GM18870 (cell line): Measurements from ENCODE around the gene ABCB9.

Source experiments
- ATAC-seq: cut with Tn5 transposase; IDR thresholded peaks from one replicate; pipeline ENCODE4 v1.9.1; 2021; ENCODE audit warnings: moderate library complexity; ENCODE audit not compliant: unreplicated experiment

Gene ABCB9

DNA sequence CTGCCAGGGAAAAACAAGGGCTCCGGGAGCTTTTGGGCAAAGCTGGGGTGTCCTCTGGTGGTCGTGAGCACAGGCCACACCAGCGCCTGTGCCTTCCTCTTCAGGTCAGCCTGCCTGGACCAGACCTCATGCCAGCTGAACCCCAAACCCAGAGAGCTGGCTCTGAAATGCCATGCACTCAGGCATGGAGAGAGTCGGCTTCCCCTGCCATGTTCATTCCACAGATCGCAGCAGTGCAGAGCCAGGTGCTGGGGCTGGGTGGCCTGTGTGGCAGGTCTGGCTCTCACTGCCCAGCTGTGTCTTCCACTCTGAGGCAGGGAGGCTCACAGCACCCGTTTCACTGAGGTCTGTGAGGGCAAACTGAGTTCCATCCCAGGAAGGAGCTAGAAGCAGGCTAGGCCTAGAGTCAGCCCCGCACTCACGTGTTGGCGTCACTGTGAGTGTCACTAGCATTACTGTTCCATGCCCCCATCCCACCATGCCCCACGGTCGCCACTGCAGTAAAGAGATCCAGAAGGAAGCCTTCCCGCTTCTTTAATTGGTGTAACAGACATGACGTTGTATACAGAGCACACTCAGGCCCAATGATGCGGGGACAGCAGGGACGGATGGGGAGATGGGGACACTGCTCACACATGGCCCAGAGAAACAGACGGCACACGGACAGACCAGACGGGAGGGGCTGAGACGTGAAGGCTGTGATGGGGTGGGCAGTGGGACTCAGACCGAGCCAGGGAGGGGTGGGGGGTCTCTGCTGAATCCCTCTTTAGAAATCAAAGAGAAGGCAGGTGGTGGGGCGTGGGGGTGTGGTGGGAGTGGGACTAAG lies 16.9 kb upstream of the ABCB9 start:
- ATAC-seq = no peak

DNA sequence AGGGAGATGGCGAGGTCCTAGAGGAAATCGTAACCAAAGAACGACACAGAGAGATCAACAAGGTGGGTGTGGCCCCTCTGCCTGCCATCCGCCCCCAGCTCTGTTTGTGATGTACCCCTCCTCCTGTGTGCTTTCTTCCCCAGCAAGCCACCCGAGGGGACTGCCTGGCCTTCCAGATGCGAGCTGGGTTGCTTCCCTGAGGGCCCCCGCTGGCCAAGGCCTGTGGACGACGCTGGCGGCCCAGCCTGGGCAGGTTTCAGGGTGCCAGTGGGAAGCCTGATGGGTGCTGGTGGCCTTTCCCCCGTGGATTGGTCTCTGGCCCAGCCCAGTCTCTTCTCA lies 16.2 kb upstream of the ABCB9 start:
- no peak for ATAC-seq

DNA sequence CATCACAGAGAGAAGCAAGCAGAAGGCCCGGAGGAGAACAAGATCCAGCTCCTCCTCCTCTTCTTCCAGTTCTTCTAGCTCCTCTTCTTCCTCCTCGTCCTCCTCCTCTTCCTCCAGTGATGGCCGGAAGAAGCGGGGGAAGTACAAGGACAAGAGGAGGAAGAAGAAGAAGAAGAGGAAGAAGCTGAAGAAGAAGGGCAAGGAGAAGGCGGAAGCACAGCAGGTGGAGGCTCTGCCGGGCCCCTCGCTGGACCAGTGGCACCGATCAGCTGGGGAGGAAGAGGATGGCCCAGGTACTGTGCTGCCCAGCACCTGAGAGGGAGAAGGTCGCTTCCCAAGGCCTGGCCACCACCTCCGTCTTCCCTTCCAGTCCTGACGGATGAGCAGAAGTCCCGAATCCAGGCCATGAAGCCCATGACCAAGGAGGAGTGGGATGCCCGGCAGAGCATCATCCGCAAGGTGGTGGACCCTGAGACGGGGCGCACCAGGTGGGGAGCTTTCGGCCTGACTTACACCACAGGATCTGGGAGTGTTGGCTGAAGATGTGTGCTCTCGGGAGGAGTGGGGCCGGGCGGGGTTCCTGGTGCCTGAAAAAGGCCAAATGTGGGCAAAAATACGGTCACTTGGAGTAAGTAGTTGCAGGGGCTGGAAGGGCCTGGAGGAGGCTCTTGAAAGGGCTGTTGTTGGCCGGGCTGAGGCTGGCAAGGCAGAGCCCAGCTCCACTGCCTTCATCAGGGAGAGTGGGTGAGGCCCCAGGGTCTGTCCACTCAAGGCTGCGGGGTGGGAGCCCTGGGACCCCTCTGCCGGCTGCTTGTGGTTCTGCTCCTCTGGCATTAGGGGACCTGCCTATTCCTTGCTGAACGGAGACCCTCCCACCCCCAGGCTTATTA lies 15.6 kb upstream of the ABCB9 start:
- ATAC-seq = no peak

DNA sequence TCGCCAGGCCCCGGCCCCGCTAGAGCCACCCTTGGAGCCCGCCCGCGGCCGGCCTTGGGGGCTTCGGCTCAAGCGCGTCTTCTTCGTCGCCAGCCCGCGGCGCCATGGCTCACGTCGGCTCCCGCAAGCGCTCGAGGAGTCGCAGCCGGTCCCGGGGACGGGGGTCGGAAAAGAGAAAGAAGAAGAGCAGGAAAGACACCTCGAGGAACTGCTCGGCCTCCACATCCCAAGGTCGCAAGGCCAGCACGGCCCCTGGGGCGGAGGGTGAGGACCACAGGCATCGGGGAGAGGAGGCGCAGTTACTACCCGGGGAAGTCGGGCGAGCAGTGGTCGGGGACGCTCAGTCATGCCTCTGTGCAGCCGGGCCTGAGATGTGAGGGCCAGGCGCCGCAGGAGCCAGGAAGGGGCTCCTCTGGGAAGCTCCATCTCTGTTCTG lies 14.8 kb upstream of the ABCB9 start:
- ATAC-seq = no peak

DNA sequence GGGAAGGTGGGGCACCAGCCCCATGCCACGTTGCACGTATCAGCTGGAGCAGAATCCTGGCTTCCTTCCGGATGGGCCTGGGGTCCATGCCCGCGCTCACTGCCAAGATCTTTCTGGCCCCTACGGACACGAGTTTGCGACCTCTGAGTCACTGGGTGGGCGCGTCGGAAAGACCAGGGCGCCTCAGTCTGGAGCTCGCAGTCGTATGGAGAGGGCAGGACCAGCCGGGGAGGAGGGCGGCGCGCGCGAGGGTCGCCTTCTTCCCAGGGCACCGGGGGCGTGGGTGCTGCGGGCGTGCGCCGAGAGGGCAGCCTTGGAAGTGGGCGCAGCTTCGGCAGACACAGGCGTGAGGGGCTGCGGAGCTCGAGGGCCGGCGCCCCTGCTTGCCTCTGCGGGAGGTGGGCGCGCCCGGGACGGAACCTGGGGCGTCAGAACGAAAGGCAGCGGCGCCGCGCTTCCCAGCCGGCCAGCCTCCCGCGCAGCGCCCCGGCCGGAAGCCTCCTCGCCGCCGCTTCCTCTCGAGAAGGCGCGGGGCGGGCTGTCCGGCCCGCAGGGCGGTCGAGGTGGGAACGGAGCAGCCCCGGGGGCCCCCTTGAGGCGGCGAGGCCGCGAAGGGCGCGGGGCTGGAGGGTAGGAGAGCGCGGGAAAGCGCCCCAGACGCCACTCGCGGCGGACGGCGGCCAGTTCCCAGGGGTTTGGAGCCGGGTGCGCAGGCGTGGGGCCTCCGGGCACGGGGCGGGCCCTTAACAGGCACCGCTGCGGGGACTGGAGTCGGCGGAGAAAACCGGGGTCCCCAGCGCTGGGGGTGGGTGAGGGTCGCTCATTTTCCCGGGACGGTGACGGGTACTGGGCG lies 14.1 kb upstream of the ABCB9 start, which contains the start of gene ARL6IP4:
TSS of gene ARL6IP4 (plus strand) at position 499 of the 853 bp plus-strand sequence. CDS start 459 bp downstream, outside the sequence.
- no peak for ATAC-seq

DNA sequence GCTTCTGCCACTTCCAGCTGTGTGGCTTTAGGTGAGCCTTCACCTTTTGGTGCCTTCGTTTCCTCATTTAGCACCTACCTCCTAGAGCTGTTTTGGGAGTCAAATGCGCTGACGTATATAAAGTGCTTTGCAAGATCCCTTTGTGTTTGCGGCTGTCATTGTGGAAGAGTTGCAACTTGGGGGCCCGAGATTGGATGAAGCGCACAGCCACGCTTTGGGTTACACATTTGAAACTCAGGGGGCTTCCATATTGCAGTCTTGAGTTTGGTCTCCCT lies 13.6 kb upstream of the ABCB9 start:
- ATAC-seq = no peak

DNA sequence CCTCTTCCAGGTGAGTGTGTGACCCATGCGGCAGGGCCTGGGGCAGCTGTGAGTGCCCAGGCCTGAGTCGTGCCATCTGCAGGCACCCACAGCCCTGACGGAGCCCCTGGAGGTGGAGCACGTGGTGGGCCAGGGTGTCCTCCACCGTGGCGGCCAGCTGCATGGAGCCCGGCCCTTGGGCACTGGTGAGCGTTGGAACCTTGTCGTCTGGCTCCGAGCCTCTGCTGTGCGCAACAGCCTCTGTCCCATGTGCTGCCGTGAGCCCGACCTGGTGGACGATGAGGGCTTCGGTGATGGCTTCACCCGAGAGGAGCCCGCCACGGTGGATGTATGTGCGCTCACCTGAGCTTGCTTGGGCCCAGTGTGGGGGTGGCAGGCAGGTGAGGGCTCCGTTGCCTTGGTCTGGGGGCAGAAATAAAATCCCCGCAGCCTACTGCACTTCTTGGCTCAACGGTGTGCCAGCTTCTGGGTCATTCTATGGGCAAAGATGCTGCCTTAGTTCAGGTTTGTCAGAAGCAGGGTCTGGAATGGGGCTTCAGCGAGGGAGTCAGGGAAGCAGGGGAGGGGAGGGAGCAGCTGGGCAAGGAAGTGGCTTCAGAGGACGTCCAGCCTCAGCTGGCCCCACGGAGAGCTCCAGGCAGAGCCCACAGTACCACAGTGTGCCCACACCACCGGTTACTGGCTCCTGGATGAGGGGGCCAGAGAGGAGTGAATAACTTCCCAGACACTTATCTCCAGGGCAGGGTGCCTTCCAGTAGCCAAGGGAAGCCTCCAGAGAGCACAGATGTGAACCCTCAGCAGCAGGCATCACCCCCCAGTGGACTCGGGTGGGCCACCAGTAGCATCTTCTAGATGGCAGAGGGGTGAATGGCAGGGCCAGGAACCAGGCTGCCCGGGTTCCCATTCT lies 13.0 kb upstream of the ABCB9 start:
- no peak for ATAC-seq

DNA sequence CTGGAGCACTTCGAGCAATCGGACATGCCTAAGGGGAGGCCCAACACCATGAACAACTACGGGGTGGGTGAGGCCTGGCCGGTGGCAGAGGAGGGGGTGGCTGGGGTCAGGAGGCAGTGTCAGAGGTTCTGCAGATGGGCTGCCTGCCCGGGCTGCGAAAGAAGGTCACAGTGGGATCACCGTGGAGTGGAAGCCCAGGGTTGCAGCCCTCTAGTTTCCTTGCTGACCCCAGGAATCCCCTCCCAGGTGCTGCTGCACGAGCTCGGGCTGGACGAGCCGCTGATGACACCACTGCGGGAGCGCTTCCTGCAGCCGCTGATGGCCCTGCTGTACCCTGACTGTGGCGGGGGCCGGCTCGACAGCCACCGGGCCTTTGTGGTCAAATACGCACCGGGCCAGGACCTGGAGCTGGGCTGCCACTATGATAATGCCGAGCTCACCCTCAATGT lies 12.3 kb upstream of the ABCB9 start:
- ATAC-seq = no peak

DNA sequence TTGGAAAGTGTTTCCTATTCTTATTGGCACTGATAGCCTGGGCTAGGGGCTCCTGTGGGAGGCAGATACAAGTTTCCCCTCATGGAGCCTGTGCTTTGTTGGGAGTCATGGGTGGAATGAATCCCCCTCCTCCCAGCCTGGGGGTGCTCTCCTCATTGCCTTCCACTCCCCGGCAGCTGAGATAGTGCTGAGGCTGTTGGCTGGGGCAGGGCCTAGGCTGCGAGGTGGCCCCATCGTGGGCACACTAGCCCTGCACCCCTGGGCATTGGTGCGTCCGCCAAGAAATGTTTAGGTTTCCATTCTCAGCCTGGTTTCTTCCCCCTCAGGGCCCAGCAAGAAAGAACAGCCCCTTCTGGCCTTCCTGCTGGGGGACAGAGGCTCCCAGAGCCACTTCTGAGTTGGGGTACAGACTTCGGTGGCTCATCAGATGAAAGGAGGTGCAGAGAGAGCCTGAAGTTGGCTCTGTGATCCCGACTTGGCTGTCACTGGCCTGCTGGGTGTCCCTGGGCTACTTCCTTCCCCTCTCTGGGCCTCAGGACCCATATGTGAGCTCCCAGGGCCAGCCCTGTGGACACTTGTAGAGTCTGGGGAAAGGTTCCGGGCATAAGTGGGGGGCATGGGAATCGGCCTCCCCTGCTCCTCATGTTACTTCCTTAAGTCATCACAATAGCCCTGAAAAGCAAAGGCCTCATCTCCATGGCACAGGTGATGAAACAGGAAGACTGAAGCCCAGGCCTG lies 11.6 kb upstream of the ABCB9 start:
- no peak for ATAC-seq

DNA sequence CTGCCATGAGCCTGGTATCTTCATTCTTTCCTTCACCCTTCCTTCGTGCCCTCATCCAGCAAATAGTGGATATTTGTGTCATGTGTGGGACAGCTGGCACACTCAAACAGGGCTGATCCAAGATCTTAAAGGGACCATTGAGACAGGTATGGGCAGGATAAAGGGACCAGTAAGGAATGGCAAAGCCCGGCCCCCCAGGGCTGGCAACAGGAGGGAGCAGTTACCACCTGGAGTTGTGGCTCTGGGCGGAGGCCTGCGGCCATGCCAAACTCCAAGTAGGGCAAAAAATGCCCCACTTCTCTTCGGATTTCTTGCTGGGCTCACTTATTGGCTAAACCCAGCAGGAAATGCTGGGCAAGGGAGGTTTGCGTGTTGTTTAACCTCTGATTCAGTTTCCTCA lies 10.9 kb upstream of the ABCB9 start:
- no peak for ATAC-seq

DNA sequence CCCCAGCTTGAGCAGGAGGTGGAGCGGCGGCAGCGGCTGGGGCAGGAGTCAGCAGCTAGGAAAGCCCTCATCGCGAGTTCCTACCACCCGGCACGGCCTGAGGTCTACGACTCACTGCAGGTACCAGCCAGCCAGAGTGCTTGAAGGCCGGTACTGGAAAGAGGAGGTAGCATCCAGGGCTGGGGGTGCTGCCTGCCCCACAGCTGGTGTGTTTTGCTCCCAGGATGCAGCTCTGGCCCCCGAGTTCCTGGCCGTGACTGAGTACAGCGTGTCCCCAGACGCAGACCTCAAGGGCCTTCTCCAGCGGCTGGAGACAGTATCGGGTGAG lies 10.3 kb upstream of the ABCB9 start:
- no peak for ATAC-seq

DNA sequence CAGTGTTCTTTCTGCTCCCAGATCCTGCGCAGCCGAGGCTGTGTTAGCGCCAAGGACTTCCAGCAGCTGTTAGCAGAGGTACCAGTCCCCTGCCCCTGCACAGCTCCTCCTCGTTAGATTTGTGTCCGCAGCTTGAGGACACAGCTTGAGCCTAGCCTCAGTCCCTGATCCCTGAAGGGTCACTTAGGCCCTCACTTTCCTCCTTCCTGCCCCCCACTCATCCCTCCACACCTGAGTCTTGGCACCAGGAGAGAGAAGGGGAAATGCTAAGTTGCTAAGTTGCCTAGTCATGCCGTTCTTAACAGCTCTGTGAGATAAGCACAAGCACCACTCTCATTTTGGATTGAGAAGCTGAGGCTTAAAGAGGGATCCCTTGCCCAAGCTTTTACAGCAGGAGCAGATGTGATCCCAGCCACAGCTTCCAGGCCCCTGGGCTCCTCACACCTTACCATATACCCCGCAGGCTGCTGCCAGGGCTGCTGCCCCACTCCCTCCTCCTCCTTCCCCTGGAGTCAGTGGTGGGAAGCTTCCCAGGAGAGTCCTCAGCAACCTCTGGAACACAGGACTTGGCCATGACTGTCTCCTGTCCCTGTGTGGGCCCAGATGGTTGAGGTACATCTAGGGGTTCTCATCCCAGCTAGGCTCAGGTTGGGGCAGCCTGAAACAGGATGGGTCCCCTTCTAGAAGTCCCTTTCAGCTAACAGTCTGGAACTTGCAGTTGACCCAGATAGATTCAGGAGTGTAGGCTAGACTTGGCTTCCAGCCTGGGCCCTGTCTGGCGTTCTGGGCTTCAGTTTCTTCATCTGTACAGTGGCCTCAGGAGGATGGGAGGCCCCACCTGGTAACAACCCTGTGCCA lies 9.8 kb upstream of the ABCB9 start:
- ATAC-seq = no peak

DNA sequence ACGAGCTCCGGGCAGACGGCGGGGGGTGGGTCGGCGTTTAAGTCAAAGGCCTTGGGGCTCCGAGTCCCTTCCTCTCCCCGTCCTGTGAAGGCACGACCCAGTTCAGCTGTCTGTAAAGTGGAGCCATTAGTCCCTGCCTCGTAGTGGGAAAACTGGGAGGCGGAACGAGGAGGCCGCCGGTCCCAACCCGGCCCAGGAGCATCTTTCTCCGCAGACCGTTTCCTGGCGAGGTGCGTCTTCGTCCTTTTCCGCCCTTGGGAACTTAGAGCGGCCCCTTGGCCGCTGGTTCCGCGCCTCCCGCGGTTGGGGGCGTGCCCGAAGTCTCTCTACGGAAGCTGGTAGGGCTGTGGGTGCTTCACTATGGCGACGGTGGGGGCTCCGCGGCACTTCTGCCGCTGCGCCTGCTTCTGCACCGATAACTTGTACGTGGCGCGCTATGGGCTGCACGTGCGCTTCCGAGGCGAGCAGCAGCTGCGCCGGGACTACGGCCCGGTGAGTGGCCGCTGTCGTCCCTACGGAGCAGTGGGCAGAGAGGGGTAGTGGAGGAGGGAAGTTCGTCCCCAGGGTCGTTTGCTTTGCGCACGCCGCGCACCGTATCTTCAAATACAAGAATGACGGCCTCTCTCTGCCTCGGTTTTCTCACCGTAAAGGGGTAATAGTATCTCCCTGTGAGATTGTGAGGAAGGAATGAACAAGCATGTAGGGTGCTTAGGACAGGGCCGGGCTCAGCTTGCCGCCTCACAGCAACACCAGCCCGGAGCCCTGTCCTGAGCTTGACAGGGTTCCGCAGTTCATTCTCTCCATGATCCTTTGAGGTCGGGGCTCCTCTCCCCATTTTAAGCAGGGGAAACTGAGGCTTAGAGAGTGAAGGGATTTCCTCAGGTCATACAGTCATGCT lies 8.9 kb upstream of the ABCB9 start, which contains the start of gene OGFOD2:
TSS of gene OGFOD2 (plus strand) at position 353 of the 898 bp plus-strand sequence. CDS start at position 361, 8 bp downstream.
- peak; percentile 55 for ATAC-seq

DNA sequence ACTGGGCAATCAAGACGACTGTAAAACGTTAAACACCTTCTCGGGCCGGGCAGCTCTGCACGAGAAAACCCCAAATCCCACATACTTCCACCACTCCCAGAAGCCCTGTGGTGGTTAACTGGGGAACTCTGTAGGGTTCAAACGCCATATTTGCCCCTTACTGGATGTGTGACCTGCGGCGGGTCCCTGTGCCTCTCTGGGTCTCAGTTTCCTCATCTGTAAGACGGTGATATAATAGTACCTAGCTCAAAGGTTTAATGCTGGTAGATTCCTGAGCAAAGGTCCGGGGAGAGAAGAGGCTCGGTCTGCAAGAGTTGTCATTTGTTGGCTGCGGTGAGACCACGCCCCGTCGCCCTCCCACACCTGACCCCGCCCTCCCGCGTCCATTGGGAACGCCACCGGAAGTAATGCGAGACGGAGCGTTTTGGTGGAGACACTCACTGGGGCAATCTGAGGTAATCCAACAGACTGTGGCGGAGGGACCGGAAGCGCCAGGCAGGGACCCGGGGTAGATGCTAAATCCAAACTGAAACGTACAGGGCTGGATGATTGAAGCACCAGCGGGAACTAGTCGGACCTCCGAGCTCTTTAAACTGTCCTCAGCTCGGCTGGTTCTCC lies 8.1 kb upstream of the ABCB9 start:
- ATAC-seq = peak; percentile 65

DNA sequence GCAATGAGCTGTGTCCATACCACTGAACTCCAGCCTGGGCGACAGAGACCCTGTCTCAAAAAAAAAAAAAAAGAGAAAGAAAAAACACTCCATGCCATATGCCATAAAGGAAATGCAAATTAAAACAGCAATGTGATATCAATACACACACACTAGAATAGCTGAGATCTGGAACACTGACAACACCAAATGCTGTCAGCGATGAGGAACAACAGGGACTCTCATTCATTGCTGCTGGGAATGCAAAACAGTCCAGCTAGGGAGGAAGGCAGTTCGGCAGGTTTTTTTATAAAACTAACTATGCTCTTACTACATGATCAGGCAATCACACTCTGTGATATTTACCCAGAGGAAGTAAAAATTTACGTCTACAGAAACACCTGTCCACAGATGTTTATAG lies 3.4 kb upstream of the ABCB9 start:
- ATAC-seq = no peak

DNA sequence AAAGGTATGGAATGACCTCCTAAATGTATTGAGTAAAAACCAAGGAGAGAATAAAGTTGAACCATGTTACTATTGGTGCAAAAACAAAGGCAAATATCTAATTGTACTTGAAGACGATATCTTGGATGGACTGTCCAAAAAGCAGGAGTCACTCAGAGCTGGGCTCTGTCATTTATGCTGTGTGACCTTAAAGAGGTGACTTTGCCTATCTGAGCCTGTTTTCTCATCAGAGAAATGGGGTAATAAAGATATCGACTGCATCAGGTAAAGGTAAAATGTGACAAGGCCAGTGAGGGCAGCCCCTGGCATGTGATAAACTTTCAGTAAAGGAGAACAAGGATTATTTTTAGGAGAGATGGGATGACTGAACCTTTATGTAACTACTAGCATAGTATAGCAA lies 1.8 kb upstream of the ABCB9 start:
- no peak for ATAC-seq
